HepG2 (cell line): ENCODE data around the gene PLLP. TPM values are rescaled to one million over a fixed set of nuclear protein-coding genes. Genes with fewer than 3 reads are reported as not detected.

Experiments used
- CENPT ChIP-seq: sonication (generic); formaldehyde crosslinking; IDR thresholded peaks from 2 replicates; pipeline ENCODE4 v1.8.0; 2022; ENCODE audit warnings: low read depth, mild to moderate bottlenecking, moderate library complexity, missing genetic modification reagents
- KDM5B ChIP-seq: sonication (generic); formaldehyde crosslinking; IDR thresholded peaks from 2 replicates; pipeline ENCODE4 v1.4.0; 2020; ENCODE audit warnings: missing genetic modification reagents, mild to moderate bottlenecking, borderline replicate concordance
- KLF13 ChIP-seq: sonication (generic); formaldehyde crosslinking; IDR thresholded peaks from 2 replicates; pipeline ENCODE4 v1.4.0; 2020; ENCODE audit warnings: mild to moderate bottlenecking, missing genetic modification reagents
- KMT2B ChIP-seq: IDR thresholded peaks from 2 replicates; pipeline ENCODE4 v1.6.1; 2016; ENCODE audit warnings: missing genetic modification reagents, missing compliant biosample characterization
- MIER3 ChIP-seq: IDR thresholded peaks from 2 replicates; pipeline ENCODE4 v1.6.1; 2016; ENCODE audit warnings: missing compliant biosample characterization, borderline replicate concordance
- MZF1 ChIP-seq: sonication (generic); formaldehyde crosslinking; IDR thresholded peaks from 2 replicates; pipeline ENCODE4 v1.8.1; 2023; ENCODE audit warnings: mild to moderate bottlenecking, missing genetic modification reagents, borderline replicate concordance
- NCOA5 ChIP-seq: sonication (generic); formaldehyde crosslinking; IDR thresholded peaks from 2 replicates; pipeline ENCODE4 v1.4.0; 2020; ENCODE audit warnings: missing genetic modification reagents
- SIN3A ChIP-seq: IDR thresholded peaks from 2 replicates; pipeline ENCODE4 v1.6.1; 2011; ENCODE audit warnings: low read depth, mild to moderate bottlenecking, control low read depth, low read length, borderline replicate concordance
- THYN1 ChIP-seq: sonication (generic); formaldehyde crosslinking; IDR thresholded peaks from 2 replicates; pipeline ENCODE4 v1.8.1; 2023; ENCODE audit warnings: low read depth, mild to moderate bottlenecking, moderate library complexity, missing genetic modification reagents, borderline replicate concordance
- ZNF136 ChIP-seq: sonication (generic); formaldehyde crosslinking; IDR thresholded peaks from 2 replicates; pipeline ENCODE4 v1.8.1; 2022; ENCODE audit warnings: low read depth, mild to moderate bottlenecking, moderate library complexity, missing genetic modification reagents
- ZNF510 ChIP-seq: sonication (generic); formaldehyde crosslinking; IDR thresholded peaks from 2 replicates; pipeline ENCODE4 v1.4.0; 2020; ENCODE audit warnings: low read depth, mild to moderate bottlenecking, missing genetic modification reagents
- ZNF562 ChIP-seq: sonication (generic); formaldehyde crosslinking; IDR thresholded peaks from 2 replicates; pipeline ENCODE4 v1.8.0; 2022; ENCODE audit warnings: missing genetic modification reagents, borderline replicate concordance
- ZNF678 ChIP-seq: sonication (generic); formaldehyde crosslinking; IDR thresholded peaks from 2 replicates; pipeline ENCODE4 v1.4.0; 2020; ENCODE audit warnings: mild to moderate bottlenecking, missing genetic modification reagents
- ZNF761 ChIP-seq: sonication (generic); formaldehyde crosslinking; conservative IDR thresholded peaks from 2 replicates; pipeline ENCODE4 v1.4.0; 2020; ENCODE audit warnings: mild to moderate bottlenecking, missing genetic modification reagents
- polyA plus RNA-seq, 8 experiments: library from polyadenylated mRNA; depleted of rRNA in 3 of 8; stranded (reverse) in 7 of 8; unstranded in 1 of 8; fragments of >200 nt; fragmentation: Illumina TruSeq in 4 of 8; extraction: Trizol in 4 of 8; gene quantifications; 2 replicates each; pipeline versions ENCODE4 v1.2.1 to v1.2.3, GENCODE V29; 2011 to 2016; ENCODE audit warnings: low read depth in 4 of 8, missing spikeins in 1 of 8, mixed read lengths in 1 of 8; ENCODE audit not compliant: insufficient read depth in 1 of 8
- total RNA-seq, 5 experiments: library from RNA; depleted of rRNA; stranded (reverse); fragments of >200 nt; fragmentation: Illumina TruSeq; extraction: Trizol; gene quantifications; 2 replicates each; pipeline ENCODE4 v1.2.3, GENCODE V29; 2016; ENCODE audit warnings: low read depth in 1 of 5
- TF ChIP-seq, protein P1 (sequence below): sonication (generic); formaldehyde crosslinking; IDR thresholded peaks from 2 replicates; pipeline ENCODE4 v1.4.0; 2020; ENCODE audit warnings: missing genetic modification reagents
- TF ChIP-seq, protein P2 (sequence below): sonication (generic); formaldehyde crosslinking; IDR thresholded peaks from 2 replicates; pipeline ENCODE4 v1.4.0; 2020; ENCODE audit warnings: missing genetic modification reagents; ENCODE audit errors: not compliant biosample characterization
- TF ChIP-seq, protein P3 (sequence below): sonication (generic); formaldehyde crosslinking; conservative IDR thresholded peaks from 2 replicates; pipeline ENCODE4 v1.4.0; 2020; ENCODE audit warnings: missing genetic modification reagents

PLLP gene
- total and polyA plus RNA-seq, 2 of the 13 experiments (the other 11 are each of a cell fraction or from before 2014, with no cell fraction given) = 60.6 to 127 TPM

DNA sequence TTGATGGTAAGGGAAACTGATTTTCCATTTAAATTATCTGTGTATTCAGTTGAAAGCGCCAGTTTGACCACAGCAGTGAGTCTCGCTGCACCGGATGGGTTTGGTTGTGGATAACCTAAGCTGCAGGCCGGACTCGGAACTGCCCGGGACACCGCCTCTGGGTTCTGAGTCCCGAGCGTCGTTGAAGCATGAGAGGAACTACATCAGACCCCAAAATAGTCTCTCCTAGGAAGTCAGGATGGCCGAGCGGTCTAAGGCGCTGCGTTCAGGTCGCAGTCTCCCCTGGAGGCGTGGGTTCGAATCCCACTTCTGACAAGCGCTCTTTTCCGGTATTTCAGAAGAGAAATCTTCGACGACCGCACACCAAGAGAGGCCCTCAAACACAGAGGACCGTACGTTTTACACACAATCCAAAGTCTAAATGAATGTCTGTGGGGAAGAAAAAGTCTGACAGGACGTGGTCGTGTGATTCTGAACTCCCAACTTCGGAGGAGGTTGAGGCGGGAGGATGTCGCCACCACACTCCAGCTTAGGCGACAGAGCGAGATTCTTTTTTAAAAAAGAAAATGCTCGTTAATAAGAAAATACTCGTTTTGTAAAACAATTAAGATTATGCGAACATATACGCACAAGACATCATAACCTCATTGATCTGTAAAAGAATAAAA, 15.4 kb upstream of the PLLP start (continued):
- TF ChIP-seq, protein P1, sequence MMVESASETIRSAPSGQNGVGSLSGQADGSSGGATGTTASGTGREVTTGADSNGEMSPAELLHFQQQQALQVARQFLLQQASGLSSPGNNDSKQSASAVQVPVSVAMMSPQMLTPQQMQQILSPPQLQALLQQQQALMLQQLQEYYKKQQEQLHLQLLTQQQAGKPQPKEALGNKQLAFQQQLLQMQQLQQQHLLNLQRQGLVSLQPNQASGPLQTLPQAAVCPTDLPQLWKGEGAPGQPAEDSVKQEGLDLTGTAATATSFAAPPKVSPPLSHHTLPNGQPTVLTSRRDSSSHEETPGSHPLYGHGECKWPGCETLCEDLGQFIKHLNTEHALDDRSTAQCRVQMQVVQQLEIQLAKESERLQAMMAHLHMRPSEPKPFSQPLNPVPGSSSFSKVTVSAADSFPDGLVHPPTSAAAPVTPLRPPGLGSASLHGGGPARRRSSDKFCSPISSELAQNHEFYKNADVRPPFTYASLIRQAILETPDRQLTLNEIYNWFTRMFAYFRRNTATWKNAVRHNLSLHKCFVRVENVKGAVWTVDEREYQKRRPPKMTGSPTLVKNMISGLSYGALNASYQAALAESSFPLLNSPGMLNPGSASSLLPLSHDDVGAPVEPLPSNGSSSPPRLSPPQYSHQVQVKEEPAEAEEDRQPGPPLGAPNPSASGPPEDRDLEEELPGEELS (CRISPR knock-in tag) = peak; percentile 68
- TF ChIP-seq MZF1 (no peak), ZNF678 (CRISPR knock-in tag) (no peak), KLF13 (0 out of 2 replicates have a peak, but pooled peaks have one; percentile 33), SIN3A (peak; percentile 90; the same call in 1 of the 2 replicates), ZNF136 (CRISPR knock-in tag) (0 out of 2 replicates have a peak, but pooled peaks have one; percentile 64), ZNF562 (no peak), NCOA5 (CRISPR knock-in tag) (no peak), MIER3 (CRISPR knock-in tag) (no peak), KDM5B (no peak), KMT2B (CRISPR knock-in tag) (peak; percentile 33), ZNF510 (peak; percentile 49; the same call in 1 of the 2 replicates), CENPT (CRISPR knock-in tag) (no peak), ZNF761 (CRISPR knock-in tag) (no peak; the same call in 1 of the 2 replicates), THYN1 (CRISPR knock-in tag) (no peak; the same call in 1 of the 2 replicates)
- TF ChIP-seq, protein P2, sequence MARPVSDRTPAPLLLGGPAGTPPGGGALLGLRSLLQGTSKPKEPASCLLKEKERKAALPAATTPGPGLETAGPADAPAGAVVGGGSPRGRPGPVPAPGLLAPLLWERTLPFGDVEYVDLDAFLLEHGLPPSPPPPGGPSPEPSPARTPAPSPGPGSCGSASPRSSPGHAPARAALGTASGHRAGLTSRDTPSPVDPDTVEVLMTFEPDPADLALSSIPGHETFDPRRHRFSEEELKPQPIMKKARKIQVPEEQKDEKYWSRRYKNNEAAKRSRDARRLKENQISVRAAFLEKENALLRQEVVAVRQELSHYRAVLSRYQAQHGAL (CRISPR knock-in tag) = no peak
- TF ChIP-seq, protein P3, sequence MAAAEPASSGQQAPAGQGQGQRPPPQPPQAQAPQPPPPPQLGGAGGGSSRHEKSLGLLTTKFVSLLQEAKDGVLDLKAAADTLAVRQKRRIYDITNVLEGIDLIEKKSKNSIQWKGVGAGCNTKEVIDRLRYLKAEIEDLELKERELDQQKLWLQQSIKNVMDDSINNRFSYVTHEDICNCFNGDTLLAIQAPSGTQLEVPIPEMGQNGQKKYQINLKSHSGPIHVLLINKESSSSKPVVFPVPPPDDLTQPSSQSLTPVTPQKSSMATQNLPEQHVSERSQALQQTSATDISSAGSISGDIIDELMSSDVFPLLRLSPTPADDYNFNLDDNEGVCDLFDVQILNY (CRISPR knock-in tag) = no peak; the same call in 1 of the 2 replicates
